ENCODE measurements around the gene CIP2A. TPM values are rescaled to one million over a fixed set of nuclear protein-coding genes. Genes with fewer than 3 reads are reported as not detected.

Gene CIP2A
- total and polyA plus RNA-seq, 2 experiments from 2014 or later: 48.1 to 63.5 TPM

DNA sequence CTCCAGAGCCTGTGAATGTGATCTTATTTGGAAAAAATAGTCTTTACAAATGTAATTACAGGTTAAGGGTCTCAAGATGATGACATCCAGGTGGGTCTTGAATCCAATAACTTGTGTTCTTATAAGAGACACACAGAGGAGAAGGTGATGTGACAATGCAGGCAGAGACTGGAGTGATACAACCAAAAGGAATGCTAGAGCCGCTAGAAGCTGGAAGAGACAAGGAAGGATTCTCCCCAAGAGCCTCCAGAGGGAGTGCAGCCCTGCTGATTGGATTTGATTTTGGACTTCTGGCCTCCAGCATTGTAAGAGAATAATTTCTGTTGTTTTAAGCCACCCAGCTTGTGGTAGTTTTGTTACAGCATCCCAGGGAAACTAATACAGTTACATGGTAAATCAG is 88.5 kb downstream of the CIP2A start:
- TF ChIP-seq STAT1 (IDR thresholded peaks at IDR 0.05; ENCODE audit: unreplicated experiment) (no peak), POLR2AphosphoS5 (IDR thresholded peaks at IDR 0.05; ENCODE audit: low read depth) (no peak), EZH2 (IDR thresholded peaks at IDR 0.05; ENCODE audit: low read depth, unreplicated experiment) (no peak), ETS1 (IDR thresholded peaks at IDR 0.05) (no peak), EZH2phosphoT487 (IDR thresholded peaks at IDR 0.05; ENCODE audit: unreplicated experiment) (no peak), NANOG (IDR thresholded peaks at IDR 0.05; ENCODE audit: borderline replicate concordance) (no peak), CTCF (conservative IDR thresholded peaks at IDR 0.05; ENCODE audit: low read depth in 2 of 2) (no peak), CREB1 (CRISPR knock-in tag; IDR thresholded peaks at IDR 0.05; ENCODE audit: low read depth) (no peak), ZNF114 (CRISPR knock-in tag; IDR thresholded peaks at IDR 0.05) (no peak)
- TF ChIP-seq, protein P1, sequence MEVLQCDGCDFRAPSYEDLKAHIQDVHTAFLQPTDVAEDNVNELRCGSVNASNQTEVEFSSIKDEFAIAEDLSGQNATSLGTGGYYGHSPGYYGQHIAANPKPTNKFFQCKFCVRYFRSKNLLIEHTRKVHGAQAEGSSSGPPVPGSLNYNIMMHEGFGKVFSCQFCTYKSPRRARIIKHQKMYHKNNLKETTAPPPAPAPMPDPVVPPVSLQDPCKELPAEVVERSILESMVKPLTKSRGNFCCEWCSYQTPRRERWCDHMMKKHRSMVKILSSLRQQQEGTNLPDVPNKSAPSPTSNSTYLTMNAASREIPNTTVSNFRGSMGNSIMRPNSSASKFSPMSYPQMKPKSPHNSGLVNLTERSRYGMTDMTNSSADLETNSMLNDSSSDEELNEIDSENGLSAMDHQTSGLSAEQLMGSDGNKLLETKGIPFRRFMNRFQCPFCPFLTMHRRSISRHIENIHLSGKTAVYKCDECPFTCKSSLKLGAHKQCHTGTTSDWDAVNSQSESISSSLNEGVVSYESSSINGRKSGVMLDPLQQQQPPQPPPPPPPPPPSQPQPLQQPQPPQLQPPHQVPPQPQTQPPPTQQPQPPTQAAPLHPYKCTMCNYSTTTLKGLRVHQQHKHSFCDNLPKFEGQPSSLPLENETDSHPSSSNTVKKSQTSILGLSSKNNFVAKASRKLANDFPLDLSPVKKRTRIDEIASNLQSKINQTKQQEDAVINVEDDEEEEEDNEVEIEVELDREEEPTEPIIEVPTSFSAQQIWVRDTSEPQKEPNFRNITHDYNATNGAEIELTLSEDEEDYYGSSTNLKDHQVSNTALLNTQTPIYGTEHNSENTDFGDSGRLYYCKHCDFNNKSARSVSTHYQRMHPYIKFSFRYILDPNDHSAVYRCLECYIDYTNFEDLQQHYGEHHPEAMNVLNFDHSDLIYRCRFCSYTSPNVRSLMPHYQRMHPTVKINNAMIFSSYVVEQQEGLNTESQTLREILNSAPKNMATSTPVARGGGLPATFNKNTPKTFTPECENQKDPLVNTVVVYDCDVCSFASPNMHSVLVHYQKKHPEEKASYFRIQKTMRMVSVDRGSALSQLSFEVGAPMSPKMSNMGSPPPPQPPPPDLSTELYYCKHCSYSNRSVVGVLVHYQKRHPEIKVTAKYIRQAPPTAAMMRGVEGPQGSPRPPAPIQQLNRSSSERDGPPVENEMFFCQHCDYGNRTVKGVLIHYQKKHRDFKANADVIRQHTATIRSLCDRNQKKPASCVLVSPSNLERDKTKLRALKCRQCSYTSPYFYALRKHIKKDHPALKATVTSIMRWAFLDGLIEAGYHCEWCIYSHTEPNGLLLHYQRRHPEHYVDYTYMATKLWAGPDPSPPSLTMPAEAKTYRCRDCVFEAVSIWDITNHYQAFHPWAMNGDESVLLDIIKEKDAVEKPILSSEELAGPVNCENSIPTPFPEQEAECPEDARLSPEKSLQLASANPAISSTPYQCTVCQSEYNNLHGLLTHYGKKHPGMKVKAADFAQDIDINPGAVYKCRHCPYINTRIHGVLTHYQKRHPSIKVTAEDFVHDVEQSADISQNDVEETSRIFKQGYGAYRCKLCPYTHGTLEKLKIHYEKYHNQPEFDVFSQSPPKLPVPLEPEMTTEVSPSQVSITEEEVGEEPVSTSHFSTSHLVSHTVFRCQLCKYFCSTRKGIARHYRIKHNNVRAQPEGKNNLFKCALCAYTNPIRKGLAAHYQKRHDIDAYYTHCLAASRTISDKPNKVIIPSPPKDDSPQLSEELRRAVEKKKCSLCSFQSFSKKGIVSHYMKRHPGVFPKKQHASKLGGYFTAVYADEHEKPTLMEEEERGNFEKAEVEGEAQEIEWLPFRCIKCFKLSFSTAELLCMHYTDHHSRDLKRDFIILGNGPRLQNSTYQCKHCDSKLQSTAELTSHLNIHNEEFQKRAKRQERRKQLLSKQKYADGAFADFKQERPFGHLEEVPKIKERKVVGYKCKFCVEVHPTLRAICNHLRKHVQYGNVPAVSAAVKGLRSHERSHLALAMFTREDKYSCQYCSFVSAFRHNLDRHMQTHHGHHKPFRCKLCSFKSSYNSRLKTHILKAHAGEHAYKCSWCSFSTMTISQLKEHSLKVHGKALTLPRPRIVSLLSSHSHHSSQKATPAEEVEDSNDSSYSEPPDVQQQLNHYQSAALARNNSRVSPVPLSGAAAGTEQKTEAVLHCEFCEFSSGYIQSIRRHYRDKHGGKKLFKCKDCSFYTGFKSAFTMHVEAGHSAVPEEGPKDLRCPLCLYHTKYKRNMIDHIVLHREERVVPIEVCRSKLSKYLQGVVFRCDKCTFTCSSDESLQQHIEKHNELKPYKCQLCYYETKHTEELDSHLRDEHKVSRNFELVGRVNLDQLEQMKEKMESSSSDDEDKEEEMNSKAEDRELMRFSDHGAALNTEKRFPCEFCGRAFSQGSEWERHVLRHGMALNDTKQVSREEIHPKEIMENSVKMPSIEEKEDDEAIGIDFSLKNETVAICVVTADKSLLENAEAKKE (CRISPR knock-in tag; IDR thresholded peaks at IDR 0.05): no peak
- ATAC-seq: no peak

More for the DNA sequence above, 88.5 kb downstream of the CIP2A start:
- H4K20me1 ChIP-seq (replicated peaks; ENCODE audit: insufficient read depth): no peaks in the 10 kb centered on the region
- Mint-ChIP-seq H3K4me1 (no peaks in the 10 kb centered on the region), H3K4me3 (no peak overlapping the region), H3K27me3 (ENCODE audit: insufficient read depth, low read depth, poor library complexity) (no peaks in the 10 kb centered on the region), H3K36me3 (ENCODE audit: low read depth) (no peaks in the 10 kb centered on the region), H3K27ac (no peak overlapping the region), H3K9me3 (no peaks in the 10 kb centered on the region)
- H3F3A ChIP-seq (replicated peaks; ENCODE audit: low read depth): no peaks in the 10 kb centered on the region
- H3K4me3 ChIP-seq: no peak overlapping the region
- H3K27me3 ChIP-seq (ENCODE audit: insufficient read depth): no peaks in the 10 kb centered on the region
- no peaks in the 10 kb centered on the region for H3K9me2 ChIP-seq (ENCODE audit: insufficient read depth)
- H2AFZ ChIP-seq: no peak overlapping the region
- no peak overlapping the region for H3K27ac ChIP-seq (ENCODE audit: low read depth)
- H3K4me1 ChIP-seq (ENCODE audit: insufficient read depth): no peaks in the 10 kb centered on the region
- no peak overlapping the region for H3K4me2 ChIP-seq
- H3K79me2 ChIP-seq (replicated peaks; ENCODE audit: insufficient read depth): no peaks in the 10 kb centered on the region
- no peak for DNase-seq (ENCODE audit: low spot score)
- H3K36me3 ChIP-seq (ENCODE audit: insufficient read depth): no peaks in the 10 kb centered on the region

Small RNA genes lying within 50 kb of the gene (small RNA-seq; reads per million reads assigned to genes)
- not detected for gene RF00156 (ENCODE audit: low replicate concordance)

Other genes starting within 250 kb of the CIP2A start
- gene MYH15, start 78.8 kb downstream of the CIP2A start, total RNA-seq (2014; rRNA removed; shearing (Covaris generic)): 0.04 and 0.07 TPM in 2 replicates
- not detected in 2 replicates for gene MYH15, start 78.8 kb downstream of the CIP2A start, polyA plus RNA-seq (2016; fragmentation: Nextera tagmentation; extraction: Ambion mirVana)
- 26.6 and 28.7 TPM in 2 replicates for gene DZIP3, start 284 bp upstream of the CIP2A start, total RNA-seq (2014; rRNA removed; shearing (Covaris generic))
- 24.6 and 32.0 TPM in 2 replicates for gene DZIP3, start 284 bp upstream of the CIP2A start, polyA plus RNA-seq (2016; fragmentation: Nextera tagmentation; extraction: Ambion mirVana)
- not detected in 2 replicates for gene RETNLB, start 168.0 kb upstream of the CIP2A start, total RNA-seq (2014; rRNA removed; shearing (Covaris generic))
- gene RETNLB, start 168.0 kb upstream of the CIP2A start, polyA plus RNA-seq (2016; fragmentation: Nextera tagmentation; extraction: Ambion mirVana): not detected in 2 replicates
- not detected in 2 replicates for gene TRAT1, start 233.3 kb upstream of the CIP2A start, total RNA-seq (2014; rRNA removed; shearing (Covaris generic))
- gene TRAT1, start 233.3 kb upstream of the CIP2A start, polyA plus RNA-seq (2016; fragmentation: Nextera tagmentation; extraction: Ambion mirVana): not detected in 2 replicates

All from GM23338 (cell line).